ENCODE data around the gene CEBPA. TPM values are rescaled to one million over a fixed set of nuclear protein-coding genes. Genes with fewer than 3 reads are reported as not detected.

The CEBPA gene
- total RNA-seq, 1 donor from 2014 or later, result 2.0 TPM

- DNase-seq (ENCODE audit: low read depth), result no peak
- no peak for TF ChIP-seq CTCF (IDR thresholded peaks at IDR 0.05; ENCODE audit: insufficient read depth, low read length, poor library complexity, severe bottlenecking)
- no peaks in the 10 kb centered on the region for H3K27me3 ChIP-seq (ENCODE audit: control insufficient read depth, insufficient read depth, low read length)
- no peak overlapping the region for H3K4me3 ChIP-seq (ENCODE audit: low read depth, low read length)
- H3K36me3 ChIP-seq (ENCODE audit: control insufficient read depth, insufficient read depth, low read length), result no peaks in the 10 kb centered on the region
These were observed 44.5 kb downstream of the CEBPA start for GRCh38 chr19:33257828-33258227.

- no peak overlapping the region for H3K4me3 ChIP-seq (ENCODE audit: low read depth, low read length)
- no peak for TF ChIP-seq CTCF (IDR thresholded peaks at IDR 0.05; ENCODE audit: insufficient read depth, low read length, poor library complexity, severe bottlenecking)
- no peak for DNase-seq (ENCODE audit: low read depth)
- H3K36me3 ChIP-seq (ENCODE audit: control insufficient read depth, insufficient read depth, low read length), result no peaks in the 10 kb centered on the region
- H3K27me3 ChIP-seq (ENCODE audit: control insufficient read depth, insufficient read depth, low read length), result no peaks in the 10 kb centered on the region
These were observed 46.1 kb downstream of the CEBPA start for GRCh38 chr19:33256261-33256660.

- H3K36me3 ChIP-seq (ENCODE audit: control insufficient read depth, insufficient read depth, low read length), result no peaks in the 10 kb centered on the region
- no peak overlapping the region for H3K4me3 ChIP-seq (ENCODE audit: low read depth, low read length)
- DNase-seq (ENCODE audit: low read depth), result no peak
- TF ChIP-seq CTCF (IDR thresholded peaks at IDR 0.05; ENCODE audit: insufficient read depth, low read length, poor library complexity, severe bottlenecking), result no peak
- H3K27me3 ChIP-seq (ENCODE audit: control insufficient read depth, insufficient read depth, low read length), result no peaks in the 10 kb centered on the region
These were observed 46.6 kb downstream of the CEBPA start for GRCh38 chr19:33255781-33256180.

- Histone ChIP-seq H3K4me3 (ENCODE audit: low read depth, low read length) (no peak overlapping the region), H3K27me3 (ENCODE audit: control insufficient read depth, insufficient read depth, low read length) (no peaks in the 10 kb centered on the region), H3K36me3 (ENCODE audit: control insufficient read depth, insufficient read depth, low read length) (no peaks in the 10 kb centered on the region)
- no peak for DNase-seq (ENCODE audit: low read depth)
- TF ChIP-seq CTCF (IDR thresholded peaks at IDR 0.05; ENCODE audit: insufficient read depth, low read length, poor library complexity, severe bottlenecking), result no peak
These were observed 48.0 kb downstream of the CEBPA start for GRCh38 chr19:33254245-33254824.

- H3K36me3 ChIP-seq (ENCODE audit: control insufficient read depth, insufficient read depth, low read length), result no peaks in the 10 kb centered on the region
- TF ChIP-seq CTCF (IDR thresholded peaks at IDR 0.05; ENCODE audit: insufficient read depth, low read length, poor library complexity, severe bottlenecking), result no peak
- no peak for DNase-seq (ENCODE audit: low read depth)
- H3K4me3 ChIP-seq (ENCODE audit: low read depth, low read length), result no peak overlapping the region
- H3K27me3 ChIP-seq (ENCODE audit: control insufficient read depth, insufficient read depth, low read length), result no peaks in the 10 kb centered on the region
These were observed 49.4 kb downstream of the CEBPA start for GRCh38 chr19:33252971-33253370.

GRCh38 chr19:33252418-33252962 is 49.8 kb downstream of the CEBPA start:
- no peak for DNase-seq (ENCODE audit: low read depth)
- Histone ChIP-seq H3K27me3 (ENCODE audit: control insufficient read depth, insufficient read depth, low read length) (no peaks in the 10 kb centered on the region), H3K4me3 (ENCODE audit: low read depth, low read length) (no peak overlapping the region), H3K36me3 (ENCODE audit: control insufficient read depth, insufficient read depth, low read length) (no peaks in the 10 kb centered on the region)
- no peak for TF ChIP-seq CTCF (IDR thresholded peaks at IDR 0.05; ENCODE audit: insufficient read depth, low read length, poor library complexity, severe bottlenecking)
